Stimulated activated CD8-positive, alpha-beta memory T cell treated with anti-CD3 and anti-CD28 coated beads, Interleukin-7, amount 100 ng/mL, for 48 hours (primary cell): ENCODE results near the gene SERPINB5.

ENCODE experiments used
- DNase-seq, 2 donors: peaks; one replicate each; pipeline ENCODE4 v3.0.0-alpha.2; 2020; ENCODE audit warnings: low read depth in 1 of 2; ENCODE audit errors: extremely low read depth in 1 of 2

Gene SERPINB5

GRCh38 chr18:63523660-63524059, 46.9 kb downstream of the SERPINB5 start:
- no peak for DNase-seq

GRCh38 chr18:63527251-63527650, 50.5 kb downstream of the SERPINB5 start:
- no peak for DNase-seq

- DNase-seq, result no peak
Measured at GRCh38 chr18:63528863-63529492, 52.2 kb downstream of the SERPINB5 start.

GRCh38 chr18:63532471-63532870, 55.7 kb downstream of the SERPINB5 start:
- no peak for DNase-seq

DNA sequence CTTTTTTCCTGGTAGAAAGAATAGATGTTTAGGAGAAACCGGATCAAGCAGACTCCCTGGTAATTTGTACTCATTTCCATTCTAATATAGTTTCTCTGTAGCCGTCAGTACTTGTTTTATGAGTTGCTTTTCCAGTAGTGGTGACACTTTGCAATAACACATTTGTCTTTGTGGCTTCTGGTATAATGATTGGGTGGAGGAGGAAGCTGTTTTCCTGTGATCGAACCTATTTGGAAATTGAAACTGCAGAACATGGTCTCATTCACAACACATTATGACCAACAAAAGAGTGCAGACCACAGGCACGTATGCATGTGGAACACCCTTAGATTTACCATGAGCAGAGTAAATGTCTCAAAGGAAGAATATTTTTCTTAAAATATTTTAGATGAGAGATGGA, 57.9 kb downstream of the SERPINB5 start:
- no peak for DNase-seq

DNA sequence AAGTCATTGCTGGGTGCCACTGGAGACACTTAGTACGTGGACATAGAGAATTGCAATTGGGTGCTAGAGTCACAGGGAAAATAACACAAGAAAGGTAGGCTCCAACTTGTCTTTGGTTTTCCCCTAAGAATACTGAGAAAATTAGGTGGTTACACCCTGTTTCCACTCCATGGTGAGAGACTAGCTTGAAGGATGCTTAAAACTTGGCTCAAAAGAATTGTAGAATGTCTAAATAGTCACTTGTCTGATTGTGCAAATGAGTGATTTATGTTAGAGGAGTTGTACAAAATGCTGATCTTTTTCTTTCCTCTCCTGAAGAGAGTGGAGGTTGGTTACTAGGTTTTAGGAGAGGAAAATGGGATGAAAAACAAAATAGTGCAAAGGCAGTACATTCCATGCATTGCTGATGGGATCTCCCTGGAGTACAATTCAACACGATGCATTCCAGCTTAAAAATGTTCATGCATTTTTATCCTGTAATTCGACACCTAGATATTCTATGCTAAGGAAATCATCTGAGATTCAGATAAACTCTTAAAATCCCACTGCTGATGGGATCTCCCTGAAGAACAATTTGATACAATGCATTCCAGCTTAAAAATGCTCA, 63.2 kb downstream of the SERPINB5 start:
- DNase-seq, result no peak

DNA sequence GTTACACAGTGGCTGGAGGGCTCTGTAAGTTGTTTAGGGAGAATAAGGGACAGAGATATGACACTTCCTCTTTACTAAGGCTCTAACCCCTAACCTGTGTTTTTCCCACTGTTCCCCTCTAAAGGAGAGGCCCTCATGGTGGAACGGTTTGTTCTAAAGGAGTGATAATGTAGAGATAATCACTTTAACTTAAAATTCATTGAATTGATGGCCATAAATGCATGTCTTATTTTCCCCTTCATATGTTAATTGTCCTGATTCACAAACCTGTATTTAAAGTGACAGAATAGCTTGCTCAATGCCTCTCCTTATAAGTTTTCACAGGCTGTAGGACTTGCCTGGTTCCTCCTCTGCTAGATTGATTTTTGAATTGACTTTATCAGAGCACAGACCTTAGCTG, 65.3 kb downstream of the SERPINB5 start, which contains the start of gene SERPINB12:
Gene SERPINB12 (plus strand): TSS at position 301 of the 400 bp plus-strand sequence. CDS start 13,791 bp downstream, outside the sequence.
- DNase-seq, result no peak

GRCh38 chr18:63544017-63544416, 67.3 kb downstream of the SERPINB5 start:
- no peak for DNase-seq

DNA sequence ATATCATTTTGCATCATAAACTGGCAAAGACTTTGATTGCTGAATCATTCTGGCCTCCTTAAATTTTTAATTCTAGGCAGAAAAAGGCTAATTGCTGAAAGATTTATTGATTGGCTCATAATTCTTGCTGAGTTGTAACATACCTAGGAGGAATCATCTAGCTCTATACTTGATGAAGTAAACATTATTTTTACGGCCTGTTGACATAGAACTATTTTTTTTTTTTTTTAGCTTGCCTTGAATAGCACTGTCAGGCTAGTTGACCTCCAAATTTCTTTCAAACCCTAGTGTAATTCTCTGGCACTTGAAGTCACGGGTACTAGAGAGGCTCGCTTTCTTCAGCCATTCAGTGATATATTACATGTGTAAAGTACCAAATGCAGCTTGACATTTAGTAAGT, 68.2 kb downstream of the SERPINB5 start:
- DNase-seq, result no peak

DNA sequence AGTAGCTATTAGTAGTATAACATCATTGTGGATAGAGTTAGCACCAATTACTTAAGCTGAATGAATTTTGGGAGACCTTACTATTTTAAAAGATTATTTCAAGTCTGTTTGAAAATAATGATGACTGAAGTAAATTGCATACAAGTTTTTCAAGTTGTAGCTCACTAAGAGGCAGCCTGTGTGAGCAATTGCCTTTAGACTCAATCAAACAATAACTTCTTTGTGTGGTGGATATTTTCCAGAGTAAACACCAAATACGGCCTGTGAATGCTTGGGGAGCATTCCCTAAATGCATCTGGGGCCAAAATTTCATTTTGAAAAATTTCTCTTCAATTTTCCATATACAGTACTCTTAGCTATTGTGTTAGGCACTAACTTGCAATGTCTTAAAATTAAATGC, 73.3 kb downstream of the SERPINB5 start:
- DNase-seq, result no peak

GRCh38 chr18:63551769-63552168, 75.0 kb downstream of the SERPINB5 start:
- no peak for DNase-seq

GRCh38 chr18:63552581-63552980, 75.8 kb downstream of the SERPINB5 start:
- no peak for DNase-seq

GRCh38 chr18:63553081-63553480, 76.3 kb downstream of the SERPINB5 start:
- no peak for DNase-seq
